Uterus (tissue), 4 donors: Measurements from ENCODE around the gene PBX1. TPM values are rescaled to one million over a fixed set of nuclear protein-coding genes. Genes with fewer than 3 reads are reported as not detected.
A peak's percentile ranks its signal among the peaks of the same experiment; 100 is the strongest.

ENCODE experiments used
- DNase-seq, 2 donors: peaks; one replicate each; pipeline ENCODE4 v3.0.0-alpha.2; 2019 to 2020
- H3K27ac ChIP-seq, 2 donors: fragments of 200-600 bp; sonication (generic); 1 replicate in 1 of 2; 2 replicates in 1 of 2; pipeline ENCODE4 v1.5.1; 2016 to 2018
- H3K27me3 ChIP-seq, 2 donors: fragments of 200-600 bp; sonication (generic); one replicate each; pipeline ENCODE4 v1.5.1; 2018 to 2019; ENCODE audit warnings: control low read depth in 1 of 2
- H3K36me3 ChIP-seq, 2 donors: fragments of 200-600 bp; sonication (generic); one replicate each; pipeline ENCODE4 v1.5.1; 2019; ENCODE audit warnings: control low read depth in 1 of 2
- H3K4me1 ChIP-seq, 2 donors: fragments of 200-600 bp; sonication (generic); one replicate each; pipeline ENCODE4 v1.5.1; 2018 to 2019; ENCODE audit warnings: control low read depth in 1 of 2
- H3K4me3 ChIP-seq, 2 donors: fragments of 200-600 bp; sonication (generic); 1 replicate in 1 of 2; 2 replicates in 1 of 2; pipeline ENCODE4 v1.5.1; 2018 to 2019; ENCODE audit warnings: mild to moderate bottlenecking in 1 of 2
- H3K9me3 ChIP-seq, 2 donors: fragments of 200-600 bp; sonication (generic); one replicate each; pipeline ENCODE4 v1.5.1; 2019; ENCODE audit warnings: control low read depth in 1 of 2
- CTCF ChIP-seq, 4 experiments: fragments of 200-600 bp in 2 of 4; fragments of 450-650 bp in 2 of 4; sonication (generic) in 2 of 4; IDR thresholded peaks; one replicate each; pipeline ENCODE4 v1.5.1; 2016 to 2019; ENCODE audit warnings: antibody characterized with exemption in 4 of 4, mild to moderate bottlenecking in 2 of 4, moderate library complexity in 1 of 4
- POLR2A ChIP-seq, 2 donors: fragments of 450-650 bp; IDR thresholded peaks; one replicate each; pipeline ENCODE4 v1.6.1; 2016; ENCODE audit warnings: antibody characterized with exemption in 2 of 2, mild to moderate bottlenecking in 1 of 2, moderate library complexity in 1 of 2
- intact Hi-C: fragments of 100-400 bp; cut with DNase I; formaldehyde crosslinking; loops from one replicate; pipeline ENCODE4 v1.15.1; 2023; ENCODE audit warnings: low total_unique reads
- total RNA-seq, 4 donors: library from RNA; depleted of rRNA in 3 of 4; stranded (reverse); fragments of >200 nt in 3 of 4; gene quantifications; one replicate each; pipeline versions ENCODE4 v1.1.0 to v1.2.4, GENCODE V29; 2014 to 2023
- donor health status: DM: yes; HTN: yes; CAD: no.

Gene PBX1
- total RNA-seq, 4 donors from 2014 or later, result 122 to 831 (median 207) TPM

- Histone ChIP-seq H3K9me3 (no peaks in the 10 kb centered on the region), H3K4me3 (no peak overlapping the region), H3K27ac (peak overlapping the region; percentile 59 to 68), H3K4me1 (peaks cover 7 to 22% of the 10 kb centered on the region in 2 donors), H3K27me3 (no peaks in the 10 kb centered on the region), H3K36me3 (no peaks in the 10 kb centered on the region)
- intact Hi-C loops, result no loop called here
- no peak for DNase-seq
- TF ChIP-seq POLR2A (IDR thresholded peaks at IDR 0.05) (no peak), CTCF (IDR thresholded peaks at IDR 0.05) (no peak)
These were observed 111.8 kb downstream of the PBX1 start for GRCh38 chr1:164670786-164671185.

- TF ChIP-seq CTCF (IDR thresholded peaks at IDR 0.05) (no peak), POLR2A (IDR thresholded peaks at IDR 0.05) (no peak)
- no peak overlapping the region for H3K4me3 ChIP-seq
- DNase-seq, result no peak
- intact Hi-C loops, result no loop called here
- H3K36me3 ChIP-seq, result no peaks in the 10 kb centered on the region
- H3K27ac ChIP-seq, result peak overlapping the region; percentile 59 to 68
- H3K4me1 ChIP-seq, result peaks cover 7 to 22% of the 10 kb centered on the region in 2 donors
- no peaks in the 10 kb centered on the region for H3K27me3 ChIP-seq
- no peaks in the 10 kb centered on the region for H3K9me3 ChIP-seq
These were observed 112.5 kb downstream of the PBX1 start for GRCh38 chr1:164671323-164671965.

GRCh38 chr1:164671966-164672571 is 113.1 kb downstream of the PBX1 start:
- no peak for DNase-seq
- Histone ChIP-seq H3K27ac (peak overlapping the region; percentile 59 to 68), H3K4me1 (peaks cover 7 to 17% of the 10 kb centered on the region in 2 donors), H3K4me3 (no peak overlapping the region), H3K27me3 (no peaks in the 10 kb centered on the region), H3K36me3 (no peaks in the 10 kb centered on the region), H3K9me3 (no peaks in the 10 kb centered on the region)
- TF ChIP-seq POLR2A (IDR thresholded peaks at IDR 0.05), result no peak
- no peak for TF ChIP-seq CTCF (IDR thresholded peaks at IDR 0.05)
- intact Hi-C loops, result no loop called here

GRCh38 chr1:164672588-164672987 is 113.6 kb downstream of the PBX1 start:
- Histone ChIP-seq H3K36me3 (no peaks in the 10 kb centered on the region), H3K4me1 (peaks cover 7 to 17% of the 10 kb centered on the region in 2 donors), H3K9me3 (no peaks in the 10 kb centered on the region), H3K4me3 (no peak overlapping the region), H3K27ac (peak overlapping the region; percentile 59 to 68), H3K27me3 (no peaks in the 10 kb centered on the region)
- TF ChIP-seq POLR2A (IDR thresholded peaks at IDR 0.05), result no peak
- no peak for TF ChIP-seq CTCF (IDR thresholded peaks at IDR 0.05)
- intact Hi-C loops, result no loop called here
- DNase-seq, result no peak

- Histone ChIP-seq H3K27ac (peak overlapping the region; percentile 9 to 59), H3K9me3 (no peaks in the 10 kb centered on the region), H3K4me1 (peaks cover 7 to 17% of the 10 kb centered on the region in 2 donors), H3K4me3 (no peak overlapping the region), H3K27me3 (no peaks in the 10 kb centered on the region), H3K36me3 (no peaks in the 10 kb centered on the region)
- DNase-seq, result no peak
- no peak for TF ChIP-seq POLR2A (IDR thresholded peaks at IDR 0.05)
- peak in 1 of 4 experiments; percentile 15 for TF ChIP-seq CTCF (IDR thresholded peaks at IDR 0.05)
- intact Hi-C loops, result no loop called here
These were observed 114.7 kb downstream of the PBX1 start for GRCh38 chr1:164673584-164674214.
